H1 (cell line): ENCODE measurements around the gene CD58. TPM values are rescaled to one million over a fixed set of nuclear protein-coding genes. Genes with fewer than 3 reads are reported as not detected.

ENCODE experiments used
- CTCF ChIA-PET: fragments of 300-600 bp; sonication (Branson Sonifier 250); formaldehyde crosslinking; loops from one replicate; lab custom pipeline; 2021; ENCODE audit not compliant: partially characterized antibody; lab: Charles Lee
- POLR2A ChIA-PET: fragments of 300-600 bp; sonication (Branson Sonifier 250); formaldehyde crosslinking; loops from one replicate; lab custom pipeline; 2021; ENCODE audit warnings: inconsistent platforms; ENCODE audit not compliant: partially characterized antibody; lab: Charles Lee
- DNase-seq, 2 experiments: peaks; one replicate each; pipeline versions ENCODE4 v3.0.0 to v3.0.0-alpha.2; 2010 to 2022; ENCODE audit warnings: low spot score in 2 of 2, low read depth in 1 of 2, mixed read lengths in 1 of 2
- FAIRE-seq: peaks from 2 replicates; lab custom pipeline; 2011; peaks lifted over from hg19 to GRCh38; lab: Jason Lieb, UNC
- H2AFZ ChIP-seq: 2 replicates; pipeline ENCODE4 v1.8.1; 2012; ENCODE audit warnings: low read length, inconsistent platforms
- H2AK5ac ChIP-seq: 2 replicates; pipeline ENCODE4 v1.6.1; 2013; ENCODE audit warnings: low read depth, low read length
- H2BK120ac ChIP-seq: replicated peaks from 2 replicates; pipeline ENCODE3; 2013; ENCODE audit warnings: low read depth, low read length, inconsistent platforms
- H2BK12ac ChIP-seq: 2 replicates; pipeline ENCODE4 v1.6.1; 2013; ENCODE audit warnings: low read depth, low read length
- H2BK15ac ChIP-seq: 2 replicates; pipeline ENCODE4 v1.6.1; 2013; ENCODE audit warnings: low read length
- H2BK20ac ChIP-seq: 2 replicates; pipeline ENCODE4 v1.6.1; 2013; ENCODE audit warnings: low read length
- H2BK5ac ChIP-seq: 2 replicates; pipeline ENCODE4 v1.6.1; 2013; ENCODE audit warnings: low read depth, low read length
- H3K14ac ChIP-seq: 2 replicates; pipeline ENCODE4 v1.6.1; 2013; ENCODE audit warnings: inconsistent platforms; ENCODE audit not compliant: insufficient read length
- H3K18ac ChIP-seq: 2 replicates; pipeline ENCODE4 v1.6.1; 2013; ENCODE audit warnings: low read length; ENCODE audit errors: extremely low read depth
- H3K23ac ChIP-seq: 2 replicates; pipeline ENCODE4 v1.6.1; 2013; ENCODE audit warnings: inconsistent platforms; ENCODE audit not compliant: insufficient read length
- H3K23me2 ChIP-seq: 2 replicates; pipeline ENCODE4 v1.6.1; 2013; ENCODE audit warnings: low read depth, low read length
- H3K27ac ChIP-seq: 2 replicates; pipeline ENCODE4 v1.6.1; 2011; ENCODE audit warnings: low read depth, low read length, inconsistent platforms
- H3K27me3 ChIP-seq, 4 experiments: replicated peaks in 1 of 4; 1 replicate in 1 of 4; 2 replicates in 3 of 4; pipeline versions ENCODE4 v1.6.1 to v1.8.1; 2011 to 2013; ENCODE audit warnings: low read length in 3 of 4, mild to moderate bottlenecking in 3 of 4, inconsistent platforms in 2 of 4, mixed read lengths in 2 of 4, moderate library complexity in 1 of 4; ENCODE audit not compliant: control insufficient read depth in 3 of 4, insufficient read depth in 3 of 4; ENCODE audit errors: extremely low read depth in 1 of 4
- H3K36me3 ChIP-seq, 4 experiments: 2 replicates each; pipeline versions ENCODE4 v1.6.1 to v1.8.1; 2011 to 2013; ENCODE audit warnings: mild to moderate bottlenecking in 4 of 4, low read length in 3 of 4, moderate library complexity in 2 of 4, control low read depth in 1 of 4, inconsistent platforms in 1 of 4; ENCODE audit not compliant: insufficient read depth in 4 of 4, control insufficient read depth in 2 of 4
- H3K4ac ChIP-seq: replicated peaks from 2 replicates; pipeline ENCODE3; 2013; ENCODE audit warnings: low read length, low read depth, mixed read lengths, inconsistent platforms; ENCODE audit not compliant: insufficient read length
- H3K4me1 ChIP-seq, 4 experiments: replicated peaks in 1 of 4; 1 replicate in 1 of 4; 2 replicates in 3 of 4; pipeline versions ENCODE4 v1.6.1 to v1.8.1; 2011 to 2013; ENCODE audit warnings: low read length in 3 of 4, inconsistent platforms in 2 of 4, mixed read lengths in 1 of 4; ENCODE audit not compliant: insufficient read depth in 4 of 4, control insufficient read depth in 3 of 4
- H3K4me2 ChIP-seq, 2 experiments: 2 replicates each; pipeline versions ENCODE4 v1.6.1 to v1.8.1; 2011 to 2013; ENCODE audit warnings: low read depth in 2 of 2, low read length in 2 of 2, control low read depth in 1 of 2, inconsistent platforms in 1 of 2, mild to moderate bottlenecking in 1 of 2; ENCODE audit not compliant: insufficient read depth in 1 of 2
- H3K4me3 ChIP-seq, 4 experiments: fragments of 200-600, 300-600 bp in 1 of 4; sonication (generic), shearing (Covaris generic), sonication (Bioruptor Twin) in 1 of 4; 2 replicates each; pipeline versions ENCODE4 v1.5.1 to v1.8.1; 2011 to 2016; ENCODE audit warnings: low read length in 4 of 4, low read depth in 3 of 4, control low read depth in 2 of 4, inconsistent platforms in 2 of 4, mild to moderate bottlenecking in 2 of 4, mixed read lengths in 1 of 4, moderate library complexity in 1 of 4; ENCODE audit not compliant: insufficient read depth in 2 of 4; ENCODE audit errors: extremely low read depth in 1 of 4
- H3K56ac ChIP-seq: replicated peaks from 2 replicates; pipeline ENCODE3; 2013; ENCODE audit warnings: low read depth, mild to moderate bottlenecking, mixed read lengths, low read length, inconsistent platforms; ENCODE audit not compliant: insufficient read length
- H3K79me1 ChIP-seq: 2 replicates; pipeline ENCODE4 v1.6.1; 2013; ENCODE audit warnings: low read depth, low read length, control low read depth
- H3K79me2 ChIP-seq, 2 experiments: 2 replicates each; pipeline versions ENCODE4 v1.6.1 to v1.8.1; 2012 to 2013; ENCODE audit warnings: low read length in 2 of 2, mild to moderate bottlenecking in 2 of 2, inconsistent platforms in 1 of 2; ENCODE audit not compliant: insufficient read depth in 2 of 2, control insufficient read depth in 1 of 2
- H3K9ac ChIP-seq, 4 experiments: replicated peaks in 1 of 4; 1 replicate in 1 of 4; 2 replicates in 3 of 4; pipeline versions ENCODE4 v1.6.1 to v1.8.1; 2011 to 2013; ENCODE audit warnings: low read depth in 3 of 4, low read length in 3 of 4, control low read depth in 2 of 4, mild to moderate bottlenecking in 2 of 4, moderate library complexity in 2 of 4, inconsistent platforms in 1 of 4; ENCODE audit errors: extremely low read depth in 1 of 4
- H3K9me3 ChIP-seq, 2 experiments: 2 replicates each; pipeline versions ENCODE4 v1.6.1 to v1.8.1; 2012 to 2013; ENCODE audit warnings: mild to moderate bottlenecking in 2 of 2, moderate library complexity in 2 of 2, control low read depth in 1 of 2, inconsistent platforms in 1 of 2, low read depth in 1 of 2, low read length in 1 of 2, mixed read lengths in 1 of 2; ENCODE audit not compliant: insufficient read depth in 2 of 2
- H4K20me1 ChIP-seq, 2 experiments: replicated peaks in 1 of 2; 2 replicates each; pipeline versions ENCODE3 to v1.8.1; 2011 to 2013; ENCODE audit warnings: inconsistent platforms in 2 of 2, low read length in 2 of 2, mild to moderate bottlenecking in 1 of 2; ENCODE audit not compliant: insufficient read depth in 2 of 2, control insufficient read depth in 1 of 2
- H4K5ac ChIP-seq: 2 replicates; pipeline ENCODE4 v1.6.1; 2013; ENCODE audit warnings: low read length, low read depth, mixed read lengths, inconsistent platforms; ENCODE audit not compliant: insufficient read length
- H4K8ac ChIP-seq: 2 replicates; pipeline ENCODE4 v1.8.0; 2013; ENCODE audit warnings: mild to moderate bottlenecking, moderate library complexity, low read length, inconsistent platforms; ENCODE audit not compliant: insufficient read depth; ENCODE audit errors: extremely low read depth
- H4K91ac ChIP-seq: replicated peaks from 2 replicates; pipeline ENCODE3; 2013; ENCODE audit warnings: low read length, mixed read lengths, inconsistent platforms; ENCODE audit not compliant: insufficient read length
- ASH2L ChIP-seq: fragments of 200-600, 300-600 bp; sonication (generic); IDR thresholded peaks from one replicate; pipeline ENCODE4 v1.7.1; 2017; ENCODE audit warnings: low read length
- JUN ChIP-seq: IDR thresholded peaks from 2 replicates; pipeline ENCODE4 v1.6.1; 2011; ENCODE audit warnings: low read depth, mild to moderate bottlenecking, improper control_type of control experiment, low read length
- WGBS, 2 experiments: shearing (Covaris generic) in 1 of 2; methylation state at CpG; one replicate each; pipeline versions ENCODE4 v1.1.6 to v1.1.7; 2013 to 2015; ENCODE audit warnings: low lambda C conversion rate in 2 of 2, mixed read lengths in 2 of 2, inconsistent platforms in 1 of 2, low coverage in 1 of 2, missing lambda C conversion rate in 1 of 2; ENCODE audit not compliant: insufficient replicate concordance in 2 of 2, insufficient coverage in 1 of 2, insufficient read length in 1 of 2; ENCODE audit errors: extremely low coverage in 1 of 2, missing lambda C conversion rate in 1 of 2; 5-methylcytosine and 5-hydroxymethylcytosine counted together
- polyA plus RNA-seq, 7 experiments: library from polyadenylated mRNA; depleted of rRNA in 3 of 7; stranded (reverse) in 5 of 7; unstranded in 2 of 7; fragments of >200 nt in 5 of 7; fragments of 200-250 nt in 2 of 7; gene quantifications; 1 replicate in 5 of 7; 2 replicates in 1 of 7; 4 replicates in 1 of 7; pipeline versions ENCODE4 v1.2.1 to v1.2.3, GENCODE V29; 2011 to 2013; ENCODE audit warnings: missing spikeins in 2 of 7, mixed read lengths in 2 of 7
- total RNA-seq: library from RNA; stranded (reverse); fragmentation: NEBNext Ultra II Directional; extraction: Animal tissue kit (Norgen Biotek cat#: 25700); gene quantifications from 2 replicates; pipeline ENCODE4 v1.2.1, GENCODE V29; 2021
- TF ChIP-seq, protein P1 (sequence below): IDR thresholded peaks from 2 replicates; pipeline ENCODE4 v1.6.1; 2012; ENCODE audit warnings: inconsistent platforms

The CD58 gene
- total and polyA plus RNA-seq, 2 of the 8 experiments (the other 6 are each of a cell fraction or from before 2014, with no cell fraction given): 5.3 to 5.5 TPM

DNA sequence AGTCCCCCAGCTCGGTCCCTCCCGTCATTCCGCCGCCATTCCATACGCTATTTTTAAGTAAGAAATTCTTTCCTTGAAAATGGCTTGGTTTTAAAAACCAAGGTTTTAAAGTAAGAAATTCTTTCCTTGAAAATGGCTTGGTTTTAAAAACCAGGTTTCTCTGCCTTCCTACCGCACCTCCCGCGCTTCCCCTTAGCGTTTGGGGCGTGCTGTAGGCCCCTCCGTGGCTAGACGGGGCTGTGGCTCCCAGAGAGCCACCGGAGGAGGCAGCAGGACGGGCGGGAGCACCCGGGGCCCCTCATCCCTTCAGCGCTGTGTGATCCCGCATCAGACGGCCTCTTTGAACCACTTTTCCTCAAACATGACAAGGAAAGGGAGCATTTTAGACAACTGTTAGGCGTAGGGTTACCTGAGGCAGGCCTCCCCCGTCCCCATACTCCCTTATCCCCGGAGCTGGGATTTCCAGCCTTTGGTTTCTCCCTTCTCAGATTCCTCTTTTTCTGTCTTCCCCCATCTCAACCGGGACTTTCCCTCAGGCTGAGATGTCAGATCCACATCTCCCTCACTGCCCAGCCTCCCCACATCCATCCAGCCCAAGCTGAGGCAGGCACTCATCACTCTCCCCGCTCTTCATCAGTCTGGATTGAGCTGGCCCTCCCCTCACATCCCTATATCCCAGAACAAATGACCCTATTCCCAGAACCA, 541 bp upstream of the CD58 start:
- no peak overlapping the region for H3K4ac ChIP-seq
- peak overlapping the region; percentile 64; the same call in 1 of the 2 replicates for H3K18ac ChIP-seq
- H2BK120ac ChIP-seq: no peak overlapping the region
- no peak for FAIRE-seq
- no peak overlapping the region for H2BK20ac ChIP-seq
- H2AK5ac ChIP-seq: no peak overlapping the region
- peaks cover 0 to 4% (median 0%) of the 10 kb centered on the region in 4 experiments; a peak in 1 of 7 replicates for H3K27me3 ChIP-seq
- no peak overlapping the region for H4K5ac ChIP-seq
- 0 out of 2 replicates have a peak overlapping the region, but pooled peaks have one; percentile 17 for H2BK5ac ChIP-seq
- peaks cover 0 to 19% (median 7%) of the 10 kb centered on the region in 4 experiments; a peak in 5 of 7 replicates for H3K4me1 ChIP-seq
- no peaks in the 10 kb centered on the region; the same call in 1 of the 2 replicates for H3K79me1 ChIP-seq
- ChIA-PET POLR2A (interaction anchor here (1.2 to 1.9 kb wide), 2 partner anchors 244 to 489 kb away, joined by 3 to 6 read pairs; partner anchors contain the start of gene TTF2), CTCF (interaction anchor here (0.7 to 5.6 kb wide), 7 partner anchors 10 to 482 kb away, joined by 3 to 46 read pairs (median 4); no protein-coding TSS in a partner anchor)
- peak overlapping the region; percentile 85 to 87 for H3K4me2 ChIP-seq
- H3K36me3 ChIP-seq: no peaks in the 10 kb centered on the region; a peak in 1 of 8 replicates
- H4K8ac ChIP-seq: peak overlapping the region; percentile 74; the same call in 1 of the 2 replicates
- no peak overlapping the region for H2BK15ac ChIP-seq
- H4K20me1 ChIP-seq: no peaks in the 10 kb centered on the region
- peak overlapping the region in 2 of 4 experiments; percentile 34; a peak in 2 of 7 replicates for H3K9ac ChIP-seq
- no peak overlapping the region for H3K14ac ChIP-seq
- H3K56ac ChIP-seq: no peak overlapping the region
- peaks cover 9% of the 10 kb centered on the region; the same call in 1 of the 2 replicates for H3K23me2 ChIP-seq
- TF ChIP-seq ASH2L: peak; percentile 71
- TF ChIP-seq JUN: no peak
- TF ChIP-seq, protein P1, sequence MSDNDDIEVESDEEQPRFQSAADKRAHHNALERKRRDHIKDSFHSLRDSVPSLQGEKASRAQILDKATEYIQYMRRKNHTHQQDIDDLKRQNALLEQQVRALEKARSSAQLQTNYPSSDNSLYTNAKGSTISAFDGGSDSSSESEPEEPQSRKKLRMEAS: 0 out of 2 replicates have a peak, but pooled peaks have one; percentile 4
- peak overlapping the region; percentile 64 to 83 (median 74) for H3K4me3 ChIP-seq
- no peak overlapping the region for H3K23ac ChIP-seq
- H2AFZ ChIP-seq: peak overlapping the region; percentile 91
- H2BK12ac ChIP-seq: 0 out of 2 replicates have a peak overlapping the region, but pooled peaks have one; percentile 44
- H3K79me2 ChIP-seq: no peaks in the 10 kb centered on the region
- 10% methylated on average over 24 of the region's 24 CpGs; no CpG with 5 or more reads in 1 of the 2 experiments for WGBS, 2 experiments
- H4K91ac ChIP-seq: no peak overlapping the region
- no peak overlapping the region for H3K27ac ChIP-seq
- no peak for DNase-seq
- H3K9me3 ChIP-seq: no peaks in the 10 kb centered on the region
